CD8-positive, alpha-beta memory T cell (primary cell): ENCODE results near the gene THOP1. TPM values are rescaled to one million over a fixed set of nuclear protein-coding genes. Genes with fewer than 3 reads are reported as not detected.

Experiments
- CTCF ChIA-PET: fragments of 350-600 bp; sonication (Branson Sonifier 250); formaldehyde crosslinking; loops from one replicate; lab custom pipeline; 2021; ENCODE audit warnings: antibody characterized with exemption; lab: Charles Lee
- POLR2A ChIA-PET: fragments of 350-600 bp; sonication (Branson Sonifier 250); formaldehyde crosslinking; loops from one replicate; lab custom pipeline; 2021; ENCODE audit warnings: antibody characterized with exemption; lab: Charles Lee
- DNase-seq, 5 donors: peaks; one replicate each; pipeline versions ENCODE4 v3.0.0 to v3.0.0-alpha.2; 2020 to 2022; ENCODE audit warnings: mixed read lengths in 1 of 5
- H3K27ac ChIP-seq: one replicate; pipeline ENCODE4 v1.7.0; 2013; ENCODE audit warnings: low read depth, mild to moderate bottlenecking, low read length, moderate library complexity
- H3K27me3 ChIP-seq: 2 replicates; pipeline ENCODE4 v1.7.0; 2013; ENCODE audit warnings: low read length, mild to moderate bottlenecking; ENCODE audit not compliant: insufficient read depth, poor library complexity, severe bottlenecking
- H3K36me3 ChIP-seq: 2 replicates; pipeline ENCODE4 v1.7.0; 2013; ENCODE audit warnings: mild to moderate bottlenecking, low read length, moderate library complexity; ENCODE audit not compliant: insufficient read depth
- H3K4me1 ChIP-seq: 2 replicates; pipeline ENCODE4 v1.7.0; 2013; ENCODE audit warnings: mild to moderate bottlenecking, low read length, moderate library complexity; ENCODE audit not compliant: insufficient read depth
- H3K4me3 ChIP-seq: 2 replicates; pipeline ENCODE4 v1.7.0; 2013; ENCODE audit warnings: mild to moderate bottlenecking, low read length
- H3K9me3 ChIP-seq: 2 replicates; pipeline ENCODE4 v1.7.0; 2013; ENCODE audit warnings: mild to moderate bottlenecking, low read length
- H3K27ac Mint-ChIP-seq, 8 donors: one replicate each; pipeline ENCODE4 v1.8.0; 2020 to 2021; ENCODE audit warnings: mixed read lengths in 8 of 8, mild to moderate bottlenecking in 6 of 8, inconsistent platforms in 3 of 8, moderate library complexity in 3 of 8
- H3K27me3 Mint-ChIP-seq, 2 donors: one replicate each; pipeline ENCODE4 v1.8.0; 2020 to 2021; ENCODE audit warnings: mixed read lengths in 2 of 2, mild to moderate bottlenecking in 1 of 2, moderate library complexity in 1 of 2
- H3K36me3 Mint-ChIP-seq, 3 donors: one replicate each; pipeline ENCODE4 v1.8.0; 2020 to 2021; ENCODE audit warnings: mixed read lengths in 3 of 3, inconsistent platforms in 1 of 3, mild to moderate bottlenecking in 1 of 3
- H3K4me1 Mint-ChIP-seq, 3 donors: one replicate each; pipeline ENCODE4 v1.8.0; 2020 to 2021; ENCODE audit warnings: mixed read lengths in 3 of 3, inconsistent platforms in 1 of 3, mild to moderate bottlenecking in 1 of 3
- H3K4me3 Mint-ChIP-seq, 7 donors: one replicate each; pipeline ENCODE4 v1.8.0; 2020 to 2021; ENCODE audit warnings: mixed read lengths in 7 of 7, mild to moderate bottlenecking in 6 of 7, moderate library complexity in 4 of 7, inconsistent platforms in 2 of 7
- H3K9me3 Mint-ChIP-seq, 5 donors: one replicate each; pipeline ENCODE4 v1.8.0; 2020 to 2022; ENCODE audit warnings: mixed read lengths in 5 of 5, mild to moderate bottlenecking in 3 of 5, moderate library complexity in 2 of 5, inconsistent platforms in 1 of 5
- polyA plus RNA-seq: library from polyadenylated mRNA; unstranded; fragments of 300-500 nt; fragmentation: Illumina TruSeq; gene quantifications from one replicate; pipeline ENCODE4 v1.2.3, GENCODE V29; 2021
- total RNA-seq, 2 experiments: library from RNA; stranded (reverse); gene quantifications; one replicate each; pipeline ENCODE4 v1.2.3, GENCODE V29; 2021

Gene THOP1
- total and polyA plus RNA-seq, 3 experiments from 2014 or later, result 40.2 to 178 (median 169) TPM

GRCh38 chr19:2803486-2804155, 18.3 kb downstream of the THOP1 start:
- Histone ChIP-seq H3K4me3 (no peak overlapping the region), H3K9me3 (no peaks in the 10 kb centered on the region), H3K27me3 (no peaks in the 10 kb centered on the region), H3K36me3 (no peaks in the 10 kb centered on the region), H3K27ac (no peak overlapping the region), H3K4me1 (no peaks in the 10 kb centered on the region)
- ChIA-PET CTCF (interaction anchor here (1.3 to 2.3 kb wide), 2 partner anchors 16 to 272 kb away, joined by 3 to 11 read pairs; partner anchors contain the start of gene ZNF554), POLR2A (interaction anchor here (0.8 kb wide), 1 partner anchor 18 kb away, joined by 4 read pairs; the partner anchor contains the start of gene THOP1)
- peaks cover 0 to 2% of the 10 kb centered on the region in 2 donors for H3K27me3 Mint-ChIP-seq
- H3K4me3 Mint-ChIP-seq, result no peak overlapping the region
- peaks cover 0 to 57% (median 6%) of the 10 kb centered on the region in 3 donors for H3K36me3 Mint-ChIP-seq
- peaks cover 0 to 5% (median 0%) of the 10 kb centered on the region in 3 donors for H3K4me1 Mint-ChIP-seq
- no peak overlapping the region for H3K27ac Mint-ChIP-seq
- no peaks in the 10 kb centered on the region for H3K9me3 Mint-ChIP-seq
- DNase-seq, result no peak

- Histone ChIP-seq H3K4me3 (no peak overlapping the region), H3K4me1 (no peaks in the 10 kb centered on the region), H3K27me3 (no peaks in the 10 kb centered on the region), H3K36me3 (no peaks in the 10 kb centered on the region), H3K27ac (no peak overlapping the region), H3K9me3 (no peaks in the 10 kb centered on the region)
- Mint-ChIP-seq H3K4me3 (no peak overlapping the region), H3K27ac (no peak overlapping the region), H3K36me3 (peaks cover 3 to 59% (median 12%) of the 10 kb centered on the region in 3 donors), H3K4me1 (peaks cover 0 to 5% (median 0%) of the 10 kb centered on the region in 3 donors), H3K27me3 (peaks cover 0 to 2% of the 10 kb centered on the region in 2 donors), H3K9me3 (no peaks in the 10 kb centered on the region)
- peak in 1 of 5 donors; percentile 41 for DNase-seq
- POLR2A ChIA-PET, result no interaction called here
- CTCF ChIA-PET, result interaction anchor here (1.3 to 2.3 kb wide), 2 partner anchors 15 to 271 kb away, joined by 3 to 11 read pairs; partner anchors contain the start of gene ZNF554
Observed at GRCh38 chr19:2804156-2805004, 19.1 kb downstream of the THOP1 start.

- no peak overlapping the region for H3K4me3 ChIP-seq
- DNase-seq, result no peak
- Mint-ChIP-seq H3K4me3 (no peak overlapping the region), H3K36me3 (peaks cover 3 to 59% (median 12%) of the 10 kb centered on the region in 3 donors), H3K4me1 (peaks cover 0 to 5% (median 0%) of the 10 kb centered on the region in 3 donors), H3K27me3 (peaks cover 0 to 2% of the 10 kb centered on the region in 2 donors), H3K9me3 (no peaks in the 10 kb centered on the region), H3K27ac (no peak overlapping the region)
- no peaks in the 10 kb centered on the region for H3K9me3 ChIP-seq
- CTCF ChIA-PET, result interaction anchor here (0.6 to 2.3 kb wide), 2 partner anchors 14 to 59 kb away, joined by 3 to 11 read pairs; partner anchors contain the start of gene ZNF554
- H3K36me3 ChIP-seq, result no peaks in the 10 kb centered on the region
- no peaks in the 10 kb centered on the region for H3K27me3 ChIP-seq
- POLR2A ChIA-PET, result no interaction called here
- no peak overlapping the region for H3K27ac ChIP-seq
- no peaks in the 10 kb centered on the region for H3K4me1 ChIP-seq
Observed at GRCh38 chr19:2805261-2805900, 20.1 kb downstream of the THOP1 start.

- no peaks in the 10 kb centered on the region for H3K9me3 Mint-ChIP-seq
- Histone ChIP-seq H3K36me3 (no peaks in the 10 kb centered on the region), H3K9me3 (no peaks in the 10 kb centered on the region), H3K27ac (no peak overlapping the region), H3K27me3 (no peaks in the 10 kb centered on the region), H3K4me3 (no peak overlapping the region), H3K4me1 (no peaks in the 10 kb centered on the region)
- CTCF ChIA-PET, result interaction anchor here (0.6 kb wide), 1 partner anchor 59 kb away, joined by 3 read pairs; no protein-coding TSS in a partner anchor
- H3K4me1 Mint-ChIP-seq, result peaks cover 0 to 5% (median 0%) of the 10 kb centered on the region in 3 donors
- H3K27me3 Mint-ChIP-seq, result peaks cover 0 to 2% of the 10 kb centered on the region in 2 donors
- POLR2A ChIA-PET, result no interaction called here
- DNase-seq, result no peak
- peak overlapping the region in 1 of 8 donors; percentile 46 for H3K27ac Mint-ChIP-seq
- H3K36me3 Mint-ChIP-seq, result peaks cover 3 to 56% (median 12%) of the 10 kb centered on the region in 3 donors
- no peak overlapping the region for H3K4me3 Mint-ChIP-seq
Observed at GRCh38 chr19:2805991-2806649, 20.8 kb downstream of the THOP1 start.

GRCh38 chr19:2806736-2807378, 21.6 kb downstream of the THOP1 start:
- POLR2A ChIA-PET, result no interaction called here
- H3K27ac ChIP-seq, result no peak overlapping the region
- Mint-ChIP-seq H3K27me3 (peaks cover 0 to 2% of the 10 kb centered on the region in 2 donors), H3K36me3 (peaks cover 3 to 51% (median 12%) of the 10 kb centered on the region in 3 donors), H3K4me1 (peaks cover 0 to 5% (median 0%) of the 10 kb centered on the region in 3 donors), H3K4me3 (no peak overlapping the region), H3K9me3 (no peaks in the 10 kb centered on the region), H3K27ac (no peak overlapping the region)
- no peaks in the 10 kb centered on the region for H3K9me3 ChIP-seq
- no peaks in the 10 kb centered on the region for H3K4me1 ChIP-seq
- H3K27me3 ChIP-seq, result no peaks in the 10 kb centered on the region
- H3K36me3 ChIP-seq, result no peaks in the 10 kb centered on the region
- CTCF ChIA-PET, result interaction anchor here (1.0 kb wide), 1 partner anchor 9 kb away, joined by 3 read pairs; no protein-coding TSS in a partner anchor
- no peak overlapping the region for H3K4me3 ChIP-seq
- DNase-seq, result no peak

GRCh38 chr19:2807379-2808128, 22.3 kb downstream of the THOP1 start:
- Histone ChIP-seq H3K4me3 (no peak overlapping the region), H3K9me3 (no peaks in the 10 kb centered on the region), H3K27me3 (no peaks in the 10 kb centered on the region), H3K36me3 (no peaks in the 10 kb centered on the region), H3K27ac (no peak overlapping the region), H3K4me1 (no peaks in the 10 kb centered on the region)
- ChIA-PET CTCF (interaction anchor here (1.0 kb wide), 1 partner anchor 10 kb away, joined by 3 read pairs; no protein-coding TSS in a partner anchor), POLR2A (no interaction called here)
- no peak for DNase-seq
- Mint-ChIP-seq H3K4me1 (peaks cover 0 to 3% (median 0%) of the 10 kb centered on the region in 3 donors), H3K36me3 (peaks cover 3 to 51% (median 10%) of the 10 kb centered on the region in 3 donors), H3K4me3 (no peak overlapping the region), H3K9me3 (no peaks in the 10 kb centered on the region), H3K27me3 (peaks cover 0 to 2% of the 10 kb centered on the region in 2 donors), H3K27ac (no peak overlapping the region)
